ENCODE results near the gene CNTRL. TPM values are rescaled to one million over a fixed set of nuclear protein-coding genes. Genes with fewer than 3 reads are reported as not detected.

The CNTRL gene
- total RNA-seq, 1 experiment from 2014 or later: 11.6 TPM

DNA sequence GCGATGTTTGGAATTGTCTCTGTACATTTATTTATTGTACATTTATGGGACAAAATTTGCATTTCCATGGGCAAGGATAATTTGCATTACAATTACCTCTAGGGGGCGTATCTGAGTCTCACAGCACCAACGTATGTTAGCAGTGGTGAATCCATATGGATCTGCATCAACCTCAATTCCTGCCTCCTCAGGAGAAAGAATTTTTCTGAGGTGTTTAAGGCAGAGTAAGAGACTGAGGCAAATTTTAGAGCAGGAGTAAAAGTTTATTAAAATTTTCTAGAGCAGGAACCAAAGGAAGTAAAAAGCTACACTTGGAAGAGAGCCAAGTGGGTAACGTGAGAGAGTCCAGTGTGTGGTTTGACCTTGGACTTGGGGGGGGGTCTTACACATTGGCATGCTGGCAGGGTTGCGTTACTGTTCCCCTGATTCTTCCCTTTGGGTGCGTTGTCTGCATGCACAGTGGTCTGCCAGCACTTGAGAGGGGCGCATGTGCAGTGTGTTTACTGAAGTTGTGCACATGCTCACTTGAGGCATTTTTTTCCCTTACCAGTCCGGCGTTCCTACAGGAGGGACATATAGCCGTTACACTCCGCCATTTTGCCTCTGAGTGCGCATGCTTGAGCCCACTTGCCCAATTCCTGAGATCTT lies 147.9 kb downstream of the CNTRL start:
- no peak overlapping the region for H3K27ac Mint-ChIP-seq
- no peak overlapping the region for H4K5ac ChIP-seq (ENCODE audit: insufficient read length, low read depth, low read length)
- H2BK12ac ChIP-seq (ENCODE audit: insufficient read length, low read depth, low read length): no peak overlapping the region
- no peaks in the 10 kb centered on the region for H3K9me3 Mint-ChIP-seq
- H3K79me1 ChIP-seq (ENCODE audit: insufficient read depth, low read depth, low read length, poor library complexity, severe bottlenecking): no peaks in the 10 kb centered on the region
- no peak overlapping the region for H3K4me2 ChIP-seq (ENCODE audit: insufficient read depth, insufficient read length, low read length)
- H3T11ph ChIP-seq (ENCODE audit: low read length): no peak overlapping the region
- H2AFZ ChIP-seq (ENCODE audit: low read length): no peak overlapping the region
- no peak overlapping the region for H3K23ac ChIP-seq (ENCODE audit: insufficient read length, low read depth, low read length)
- no peak overlapping the region for H2BK5ac ChIP-seq (ENCODE audit: insufficient read length, low read length)
- no peak overlapping the region for H2AK5ac ChIP-seq (ENCODE audit: insufficient read length, low read length)
- no peaks in the 10 kb centered on the region for H3K9me3 ChIP-seq (ENCODE audit: control insufficient read depth, low read depth, low read length)
- H3K56ac ChIP-seq (ENCODE audit: insufficient read length, low read depth, low read length): no peak overlapping the region
- H2BK15ac ChIP-seq (ENCODE audit: low read depth, low read length): no peak overlapping the region; the same call in 1 of the 2 replicates
- no peak for DNase-seq
- no peak overlapping the region for H3K27ac ChIP-seq (ENCODE audit: insufficient read length, low read depth, low read length)
- H3K14ac ChIP-seq (ENCODE audit: insufficient read depth, low read length): no peak overlapping the region
- no peak overlapping the region for H3K9ac ChIP-seq (ENCODE audit: extremely low read depth, insufficient read length, low read length)
- no peaks in the 10 kb centered on the region; a peak in 1 of 7 replicates for H3K36me3 Mint-ChIP-seq (ENCODE audit: insufficient read depth in 1 of 3, low read depth in 3 of 3)
- H3K23me2 ChIP-seq (ENCODE audit: insufficient read length, low read depth, low read length, poor library complexity, severe bottlenecking): no peaks in the 10 kb centered on the region
- peaks cover 36 to 39% of the 10 kb centered on the region in 2 experiments for H3K4me1 Mint-ChIP-seq
- H2BK20ac ChIP-seq (ENCODE audit: low read depth, low read length, poor library complexity, severe bottlenecking): no peak overlapping the region
- no peaks in the 10 kb centered on the region for H4K20me1 ChIP-seq (ENCODE audit: control insufficient read depth, insufficient read depth, insufficient read length)
- no peak overlapping the region for H3K4me3 Mint-ChIP-seq
- no peak overlapping the region for H2BK120ac ChIP-seq (ENCODE audit: low read depth, low read length, poor library complexity, severe bottlenecking)
- TF ChIP-seq, protein P1, sequence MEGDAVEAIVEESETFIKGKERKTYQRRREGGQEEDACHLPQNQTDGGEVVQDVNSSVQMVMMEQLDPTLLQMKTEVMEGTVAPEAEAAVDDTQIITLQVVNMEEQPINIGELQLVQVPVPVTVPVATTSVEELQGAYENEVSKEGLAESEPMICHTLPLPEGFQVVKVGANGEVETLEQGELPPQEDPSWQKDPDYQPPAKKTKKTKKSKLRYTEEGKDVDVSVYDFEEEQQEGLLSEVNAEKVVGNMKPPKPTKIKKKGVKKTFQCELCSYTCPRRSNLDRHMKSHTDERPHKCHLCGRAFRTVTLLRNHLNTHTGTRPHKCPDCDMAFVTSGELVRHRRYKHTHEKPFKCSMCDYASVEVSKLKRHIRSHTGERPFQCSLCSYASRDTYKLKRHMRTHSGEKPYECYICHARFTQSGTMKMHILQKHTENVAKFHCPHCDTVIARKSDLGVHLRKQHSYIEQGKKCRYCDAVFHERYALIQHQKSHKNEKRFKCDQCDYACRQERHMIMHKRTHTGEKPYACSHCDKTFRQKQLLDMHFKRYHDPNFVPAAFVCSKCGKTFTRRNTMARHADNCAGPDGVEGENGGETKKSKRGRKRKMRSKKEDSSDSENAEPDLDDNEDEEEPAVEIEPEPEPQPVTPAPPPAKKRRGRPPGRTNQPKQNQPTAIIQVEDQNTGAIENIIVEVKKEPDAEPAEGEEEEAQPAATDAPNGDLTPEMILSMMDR (conservative IDR thresholded peaks at IDR 0.05): peak; percentile 78
- 100% methylated on average over 1 of the region's 12 CpGs for WGBS (ENCODE audit: extremely low coverage, insufficient read length, low lambda C conversion rate)
- no peak overlapping the region for H4K8ac ChIP-seq (replicated peaks; ENCODE audit: insufficient read length, low read depth, low read length)
- no peak overlapping the region for H3K18ac ChIP-seq (ENCODE audit: insufficient read length, low read depth, low read length)
- H3K79me2 ChIP-seq (ENCODE audit: insufficient read depth, low read length): no peaks in the 10 kb centered on the region
- H4K91ac ChIP-seq (ENCODE audit: insufficient read length, low read depth, low read length): no peak overlapping the region
- H3K4ac ChIP-seq (ENCODE audit: low read depth, low read length): no peak overlapping the region
- H3K27me3 ChIP-seq (ENCODE audit: insufficient read depth, low read length): 0 out of 2 replicates have a peak, but pooled peaks cover 2% of the 10 kb centered on the region
- peaks cover 53% of the 10 kb centered on the region for H3K27me3 Mint-ChIP-seq (ENCODE audit: low read depth)
- H3K4me1 ChIP-seq (ENCODE audit: insufficient read depth, low read length): peaks cover 11% of the 10 kb centered on the region; the same call in 1 of the 2 replicates
